H1 (cell line): ENCODE measurements around the gene DDI2. TPM values are rescaled to one million over a fixed set of nuclear protein-coding genes. Genes with fewer than 3 reads are reported as not detected.

Experiments
- EGR1 ChIP-seq: IDR thresholded peaks from 2 replicates; pipeline ENCODE4 v1.6.1; 2011; ENCODE audit warnings: low read depth, low read length, borderline replicate concordance
- HDAC2 ChIP-seq, 2 experiments: fragments of 300-600 bp in 1 of 2; sonication (generic) in 1 of 2; IDR thresholded peaks; 2 replicates each; pipeline ENCODE4 v1.6.1; 2011 to 2012; ENCODE audit warnings: low read depth in 2 of 2, low read length in 2 of 2, mild to moderate bottlenecking in 2 of 2, moderate library complexity in 2 of 2, borderline replicate concordance in 1 of 2, inconsistent platforms in 1 of 2
- ZNF274 ChIP-seq: IDR thresholded peaks from 2 replicates; pipeline ENCODE4 v1.7.0; 2012; ENCODE audit warnings: low read length, borderline replicate concordance; ENCODE audit errors: extremely low read depth
- polyA plus RNA-seq, 7 experiments: library from polyadenylated mRNA; depleted of rRNA in 3 of 7; stranded (reverse) in 5 of 7; unstranded in 2 of 7; fragments of >200 nt in 5 of 7; fragments of 200-250 nt in 2 of 7; gene quantifications; 1 replicate in 5 of 7; 2 replicates in 1 of 7; 4 replicates in 1 of 7; pipeline versions ENCODE4 v1.2.1 to v1.2.3, GENCODE V29; 2011 to 2013; ENCODE audit warnings: missing spikeins in 2 of 7, mixed read lengths in 2 of 7
- total RNA-seq: library from RNA; stranded (reverse); fragmentation: NEBNext Ultra II Directional; extraction: Animal tissue kit (Norgen Biotek cat#: 25700); gene quantifications from 2 replicates; pipeline ENCODE4 v1.2.1, GENCODE V29; 2021
- TF ChIP-seq, protein P1 (sequence below): fragments of 300-600 bp; sonication (generic); IDR thresholded peaks from 2 replicates; pipeline ENCODE4 v1.7.1; 2012; ENCODE audit warnings: low read length, moderate library complexity, mild to moderate bottlenecking, inconsistent platforms; ENCODE audit not compliant: insufficient replicate concordance
- TF ChIP-seq, protein P2 (sequence below): IDR thresholded peaks from 2 replicates; pipeline ENCODE4 v1.6.1; 2012; ENCODE audit warnings: inconsistent platforms

DDI2 gene
- total and polyA plus RNA-seq, 2 of the 8 experiments (the other 6 are each of a cell fraction or from before 2014, with no cell fraction given): 7.7 to 38.3 TPM

- TF ChIP-seq EGR1 (no peak), HDAC2 (IDR thresholded peaks at IDR 0.05; ENCODE audit: borderline replicate concordance in 1 of 2, low read depth in 2 of 2, low read length in 2 of 2) (no peak), ZNF274 (no peak)
- TF ChIP-seq, protein P1, sequence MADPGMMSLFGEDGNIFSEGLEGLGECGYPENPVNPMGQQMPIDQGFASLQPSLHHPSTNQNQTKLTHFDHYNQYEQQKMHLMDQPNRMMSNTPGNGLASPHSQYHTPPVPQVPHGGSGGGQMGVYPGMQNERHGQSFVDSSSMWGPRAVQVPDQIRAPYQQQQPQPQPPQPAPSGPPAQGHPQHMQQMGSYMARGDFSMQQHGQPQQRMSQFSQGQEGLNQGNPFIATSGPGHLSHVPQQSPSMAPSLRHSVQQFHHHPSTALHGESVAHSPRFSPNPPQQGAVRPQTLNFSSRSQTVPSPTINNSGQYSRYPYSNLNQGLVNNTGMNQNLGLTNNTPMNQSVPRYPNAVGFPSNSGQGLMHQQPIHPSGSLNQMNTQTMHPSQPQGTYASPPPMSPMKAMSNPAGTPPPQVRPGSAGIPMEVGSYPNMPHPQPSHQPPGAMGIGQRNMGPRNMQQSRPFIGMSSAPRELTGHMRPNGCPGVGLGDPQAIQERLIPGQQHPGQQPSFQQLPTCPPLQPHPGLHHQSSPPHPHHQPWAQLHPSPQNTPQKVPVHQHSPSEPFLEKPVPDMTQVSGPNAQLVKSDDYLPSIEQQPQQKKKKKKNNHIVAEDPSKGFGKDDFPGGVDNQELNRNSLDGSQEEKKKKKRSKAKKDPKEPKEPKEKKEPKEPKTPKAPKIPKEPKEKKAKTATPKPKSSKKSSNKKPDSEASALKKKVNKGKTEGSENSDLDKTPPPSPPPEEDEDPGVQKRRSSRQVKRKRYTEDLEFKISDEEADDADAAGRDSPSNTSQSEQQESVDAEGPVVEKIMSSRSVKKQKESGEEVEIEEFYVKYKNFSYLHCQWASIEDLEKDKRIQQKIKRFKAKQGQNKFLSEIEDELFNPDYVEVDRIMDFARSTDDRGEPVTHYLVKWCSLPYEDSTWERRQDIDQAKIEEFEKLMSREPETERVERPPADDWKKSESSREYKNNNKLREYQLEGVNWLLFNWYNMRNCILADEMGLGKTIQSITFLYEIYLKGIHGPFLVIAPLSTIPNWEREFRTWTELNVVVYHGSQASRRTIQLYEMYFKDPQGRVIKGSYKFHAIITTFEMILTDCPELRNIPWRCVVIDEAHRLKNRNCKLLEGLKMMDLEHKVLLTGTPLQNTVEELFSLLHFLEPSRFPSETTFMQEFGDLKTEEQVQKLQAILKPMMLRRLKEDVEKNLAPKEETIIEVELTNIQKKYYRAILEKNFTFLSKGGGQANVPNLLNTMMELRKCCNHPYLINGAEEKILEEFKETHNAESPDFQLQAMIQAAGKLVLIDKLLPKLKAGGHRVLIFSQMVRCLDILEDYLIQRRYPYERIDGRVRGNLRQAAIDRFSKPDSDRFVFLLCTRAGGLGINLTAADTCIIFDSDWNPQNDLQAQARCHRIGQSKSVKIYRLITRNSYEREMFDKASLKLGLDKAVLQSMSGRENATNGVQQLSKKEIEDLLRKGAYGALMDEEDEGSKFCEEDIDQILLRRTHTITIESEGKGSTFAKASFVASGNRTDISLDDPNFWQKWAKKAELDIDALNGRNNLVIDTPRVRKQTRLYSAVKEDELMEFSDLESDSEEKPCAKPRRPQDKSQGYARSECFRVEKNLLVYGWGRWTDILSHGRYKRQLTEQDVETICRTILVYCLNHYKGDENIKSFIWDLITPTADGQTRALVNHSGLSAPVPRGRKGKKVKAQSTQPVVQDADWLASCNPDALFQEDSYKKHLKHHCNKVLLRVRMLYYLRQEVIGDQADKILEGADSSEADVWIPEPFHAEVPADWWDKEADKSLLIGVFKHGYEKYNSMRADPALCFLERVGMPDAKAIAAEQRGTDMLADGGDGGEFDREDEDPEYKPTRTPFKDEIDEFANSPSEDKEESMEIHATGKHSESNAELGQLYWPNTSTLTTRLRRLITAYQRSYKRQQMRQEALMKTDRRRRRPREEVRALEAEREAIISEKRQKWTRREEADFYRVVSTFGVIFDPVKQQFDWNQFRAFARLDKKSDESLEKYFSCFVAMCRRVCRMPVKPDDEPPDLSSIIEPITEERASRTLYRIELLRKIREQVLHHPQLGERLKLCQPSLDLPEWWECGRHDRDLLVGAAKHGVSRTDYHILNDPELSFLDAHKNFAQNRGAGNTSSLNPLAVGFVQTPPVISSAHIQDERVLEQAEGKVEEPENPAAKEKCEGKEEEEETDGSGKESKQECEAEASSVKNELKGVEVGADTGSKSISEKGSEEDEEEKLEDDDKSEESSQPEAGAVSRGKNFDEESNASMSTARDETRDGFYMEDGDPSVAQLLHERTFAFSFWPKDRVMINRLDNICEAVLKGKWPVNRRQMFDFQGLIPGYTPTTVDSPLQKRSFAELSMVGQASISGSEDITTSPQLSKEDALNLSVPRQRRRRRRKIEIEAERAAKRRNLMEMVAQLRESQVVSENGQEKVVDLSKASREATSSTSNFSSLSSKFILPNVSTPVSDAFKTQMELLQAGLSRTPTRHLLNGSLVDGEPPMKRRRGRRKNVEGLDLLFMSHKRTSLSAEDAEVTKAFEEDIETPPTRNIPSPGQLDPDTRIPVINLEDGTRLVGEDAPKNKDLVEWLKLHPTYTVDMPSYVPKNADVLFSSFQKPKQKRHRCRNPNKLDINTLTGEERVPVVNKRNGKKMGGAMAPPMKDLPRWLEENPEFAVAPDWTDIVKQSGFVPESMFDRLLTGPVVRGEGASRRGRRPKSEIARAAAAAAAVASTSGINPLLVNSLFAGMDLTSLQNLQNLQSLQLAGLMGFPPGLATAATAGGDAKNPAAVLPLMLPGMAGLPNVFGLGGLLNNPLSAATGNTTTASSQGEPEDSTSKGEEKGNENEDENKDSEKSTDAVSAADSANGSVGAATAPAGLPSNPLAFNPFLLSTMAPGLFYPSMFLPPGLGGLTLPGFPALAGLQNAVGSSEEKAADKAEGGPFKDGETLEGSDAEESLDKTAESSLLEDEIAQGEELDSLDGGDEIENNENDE: no peak
- TF ChIP-seq, protein P2, sequence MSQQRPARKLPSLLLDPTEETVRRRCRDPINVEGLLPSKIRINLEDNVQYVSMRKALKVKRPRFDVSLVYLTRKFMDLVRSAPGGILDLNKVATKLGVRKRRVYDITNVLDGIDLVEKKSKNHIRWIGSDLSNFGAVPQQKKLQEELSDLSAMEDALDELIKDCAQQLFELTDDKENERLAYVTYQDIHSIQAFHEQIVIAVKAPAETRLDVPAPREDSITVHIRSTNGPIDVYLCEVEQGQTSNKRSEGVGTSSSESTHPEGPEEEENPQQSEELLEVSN: no peak
Observed at GRCh38 chr1:15668089-15668754, 51.0 kb downstream of the DDI2 start (continued).
